Stomach (tissue), 4 donors: ENCODE results near the gene FAM111A.
A peak's percentile ranks its signal among the peaks of the same experiment; 100 is the strongest.

Source experiments
- POLR2A ChIP-seq, 4 donors: fragments of 450-650 bp; IDR thresholded peaks; one replicate each; pipeline ENCODE4 v1.6.1; 2016; ENCODE audit warnings: antibody characterized with exemption in 4 of 4, control low read depth in 2 of 4, mild to moderate bottlenecking in 1 of 4, moderate library complexity in 1 of 4
- POLR2AphosphoS5 ChIP-seq, 3 donors: sonication (generic); formaldehyde crosslinking; IDR thresholded peaks; one replicate each; pipeline ENCODE4 v1.6.1; 2016; ENCODE audit warnings: antibody characterized with exemption in 3 of 3
- TF ChIP-seq, protein P1 (sequence below), 7 experiments: fragments of 450-650 bp in 4 of 7; fragments of 200-600 bp in 3 of 7; sonication (generic) in 3 of 7; IDR thresholded peaks; one replicate each; pipeline ENCODE4 v1.5.1; 2016 to 2019; ENCODE audit warnings: antibody characterized with exemption in 7 of 7, control low read depth in 2 of 7, mild to moderate bottlenecking in 1 of 7

DNA sequence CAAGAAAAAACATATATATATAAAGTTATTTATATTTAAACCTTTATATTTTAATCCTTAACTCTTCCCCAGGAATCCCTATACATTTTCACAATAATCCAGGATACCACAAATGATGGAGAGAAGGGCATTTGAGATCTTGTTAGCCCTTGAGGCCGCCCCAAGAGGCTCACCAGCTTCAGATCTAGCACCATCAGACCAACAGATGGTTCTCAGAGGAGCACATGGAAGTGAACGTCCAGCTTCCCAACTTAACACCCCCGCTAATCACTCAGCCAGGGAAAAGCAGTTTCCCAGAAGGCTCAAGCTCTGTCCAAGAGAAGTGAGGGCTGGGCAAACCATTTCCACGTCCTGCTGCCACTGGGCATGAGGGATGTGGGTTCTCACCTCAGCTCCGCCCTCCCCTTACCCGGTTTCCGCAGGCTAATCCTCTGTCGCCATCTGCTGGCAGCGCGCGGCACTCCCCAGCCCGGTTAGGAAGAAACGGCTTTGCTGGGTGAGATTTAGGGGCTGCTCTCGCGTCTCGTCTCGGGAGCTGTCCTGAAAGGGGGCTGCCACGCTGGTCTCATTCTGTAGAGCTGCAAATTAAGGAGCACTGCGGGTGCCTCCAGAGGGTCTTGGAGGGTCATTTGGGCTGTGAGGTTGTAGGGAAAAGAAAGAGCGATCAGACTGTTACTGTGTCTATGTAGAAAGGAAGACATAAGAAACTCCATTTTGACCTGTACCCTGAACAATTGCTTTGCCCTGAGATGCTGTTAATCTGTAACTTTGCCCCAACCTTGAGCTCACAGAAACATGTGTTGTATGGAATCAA, 6.8 kb upstream of the FAM111A start:
- TF ChIP-seq, protein P1, sequence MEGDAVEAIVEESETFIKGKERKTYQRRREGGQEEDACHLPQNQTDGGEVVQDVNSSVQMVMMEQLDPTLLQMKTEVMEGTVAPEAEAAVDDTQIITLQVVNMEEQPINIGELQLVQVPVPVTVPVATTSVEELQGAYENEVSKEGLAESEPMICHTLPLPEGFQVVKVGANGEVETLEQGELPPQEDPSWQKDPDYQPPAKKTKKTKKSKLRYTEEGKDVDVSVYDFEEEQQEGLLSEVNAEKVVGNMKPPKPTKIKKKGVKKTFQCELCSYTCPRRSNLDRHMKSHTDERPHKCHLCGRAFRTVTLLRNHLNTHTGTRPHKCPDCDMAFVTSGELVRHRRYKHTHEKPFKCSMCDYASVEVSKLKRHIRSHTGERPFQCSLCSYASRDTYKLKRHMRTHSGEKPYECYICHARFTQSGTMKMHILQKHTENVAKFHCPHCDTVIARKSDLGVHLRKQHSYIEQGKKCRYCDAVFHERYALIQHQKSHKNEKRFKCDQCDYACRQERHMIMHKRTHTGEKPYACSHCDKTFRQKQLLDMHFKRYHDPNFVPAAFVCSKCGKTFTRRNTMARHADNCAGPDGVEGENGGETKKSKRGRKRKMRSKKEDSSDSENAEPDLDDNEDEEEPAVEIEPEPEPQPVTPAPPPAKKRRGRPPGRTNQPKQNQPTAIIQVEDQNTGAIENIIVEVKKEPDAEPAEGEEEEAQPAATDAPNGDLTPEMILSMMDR (IDR thresholded peaks at IDR 0.05) = peak in 5 of 7 experiments; percentile 92 to 97 (median 93)
- TF ChIP-seq POLR2A (IDR thresholded peaks at IDR 0.05) (no peak), POLR2AphosphoS5 (IDR thresholded peaks at IDR 0.05) (no peak)
